HL-60 (cell line): Measurements from ENCODE around the gene MSI2.

Experiments
- GABPA ChIP-seq: IDR thresholded peaks from 2 replicates; pipeline ENCODE4 v1.6.1; 2012; ENCODE audit warnings: low read depth
- POLR2AphosphoS5 ChIP-seq: IDR thresholded peaks from 2 replicates; pipeline ENCODE4 v1.6.1; 2012; ENCODE audit warnings: low read depth
- TF ChIP-seq, protein P1 (sequence below): IDR thresholded peaks from one replicate; pipeline ENCODE4 v1.5.1; 2011; ENCODE audit warnings: low read length, control low read depth, inconsistent platforms; ENCODE audit not compliant: insufficient read depth
- TF ChIP-seq, protein P2 (sequence below): IDR thresholded peaks from 2 replicates; pipeline ENCODE4 v1.6.1; 2012; ENCODE audit warnings: low read depth; ENCODE audit not compliant: insufficient replicate concordance

DNA sequence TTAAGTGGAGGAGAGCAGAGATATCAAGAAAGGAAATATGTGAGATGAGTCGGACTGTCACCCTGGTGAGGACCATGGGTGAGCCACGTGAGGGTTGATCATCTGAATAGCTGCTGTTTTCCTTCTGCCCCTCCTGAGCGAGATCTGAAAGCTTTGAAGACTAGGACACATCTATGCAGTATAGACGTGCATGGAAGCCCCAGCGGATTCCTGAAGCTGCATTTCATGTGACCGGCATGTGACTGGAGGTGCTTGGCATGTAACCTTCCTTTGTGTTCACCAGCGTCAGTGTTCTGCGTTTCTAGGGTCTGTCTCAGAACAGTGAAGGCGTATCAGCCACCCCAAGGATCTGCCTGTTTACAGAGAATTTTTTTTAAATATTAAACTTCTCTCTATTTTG lies 75.1 kb downstream of the MSI2 start:
- TF ChIP-seq, protein P1, sequence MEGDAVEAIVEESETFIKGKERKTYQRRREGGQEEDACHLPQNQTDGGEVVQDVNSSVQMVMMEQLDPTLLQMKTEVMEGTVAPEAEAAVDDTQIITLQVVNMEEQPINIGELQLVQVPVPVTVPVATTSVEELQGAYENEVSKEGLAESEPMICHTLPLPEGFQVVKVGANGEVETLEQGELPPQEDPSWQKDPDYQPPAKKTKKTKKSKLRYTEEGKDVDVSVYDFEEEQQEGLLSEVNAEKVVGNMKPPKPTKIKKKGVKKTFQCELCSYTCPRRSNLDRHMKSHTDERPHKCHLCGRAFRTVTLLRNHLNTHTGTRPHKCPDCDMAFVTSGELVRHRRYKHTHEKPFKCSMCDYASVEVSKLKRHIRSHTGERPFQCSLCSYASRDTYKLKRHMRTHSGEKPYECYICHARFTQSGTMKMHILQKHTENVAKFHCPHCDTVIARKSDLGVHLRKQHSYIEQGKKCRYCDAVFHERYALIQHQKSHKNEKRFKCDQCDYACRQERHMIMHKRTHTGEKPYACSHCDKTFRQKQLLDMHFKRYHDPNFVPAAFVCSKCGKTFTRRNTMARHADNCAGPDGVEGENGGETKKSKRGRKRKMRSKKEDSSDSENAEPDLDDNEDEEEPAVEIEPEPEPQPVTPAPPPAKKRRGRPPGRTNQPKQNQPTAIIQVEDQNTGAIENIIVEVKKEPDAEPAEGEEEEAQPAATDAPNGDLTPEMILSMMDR: no peak
- TF ChIP-seq, protein P2, sequence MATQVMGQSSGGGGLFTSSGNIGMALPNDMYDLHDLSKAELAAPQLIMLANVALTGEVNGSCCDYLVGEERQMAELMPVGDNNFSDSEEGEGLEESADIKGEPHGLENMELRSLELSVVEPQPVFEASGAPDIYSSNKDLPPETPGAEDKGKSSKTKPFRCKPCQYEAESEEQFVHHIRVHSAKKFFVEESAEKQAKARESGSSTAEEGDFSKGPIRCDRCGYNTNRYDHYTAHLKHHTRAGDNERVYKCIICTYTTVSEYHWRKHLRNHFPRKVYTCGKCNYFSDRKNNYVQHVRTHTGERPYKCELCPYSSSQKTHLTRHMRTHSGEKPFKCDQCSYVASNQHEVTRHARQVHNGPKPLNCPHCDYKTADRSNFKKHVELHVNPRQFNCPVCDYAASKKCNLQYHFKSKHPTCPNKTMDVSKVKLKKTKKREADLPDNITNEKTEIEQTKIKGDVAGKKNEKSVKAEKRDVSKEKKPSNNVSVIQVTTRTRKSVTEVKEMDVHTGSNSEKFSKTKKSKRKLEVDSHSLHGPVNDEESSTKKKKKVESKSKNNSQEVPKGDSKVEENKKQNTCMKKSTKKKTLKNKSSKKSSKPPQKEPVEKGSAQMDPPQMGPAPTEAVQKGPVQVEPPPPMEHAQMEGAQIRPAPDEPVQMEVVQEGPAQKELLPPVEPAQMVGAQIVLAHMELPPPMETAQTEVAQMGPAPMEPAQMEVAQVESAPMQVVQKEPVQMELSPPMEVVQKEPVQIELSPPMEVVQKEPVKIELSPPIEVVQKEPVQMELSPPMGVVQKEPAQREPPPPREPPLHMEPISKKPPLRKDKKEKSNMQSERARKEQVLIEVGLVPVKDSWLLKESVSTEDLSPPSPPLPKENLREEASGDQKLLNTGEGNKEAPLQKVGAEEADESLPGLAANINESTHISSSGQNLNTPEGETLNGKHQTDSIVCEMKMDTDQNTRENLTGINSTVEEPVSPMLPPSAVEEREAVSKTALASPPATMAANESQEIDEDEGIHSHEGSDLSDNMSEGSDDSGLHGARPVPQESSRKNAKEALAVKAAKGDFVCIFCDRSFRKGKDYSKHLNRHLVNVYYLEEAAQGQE: no peak
- TF ChIP-seq POLR2AphosphoS5 (no peak), GABPA (no peak)
